Measurements from ENCODE around the gene MBD6. TPM values are rescaled to one million over a fixed set of nuclear protein-coding genes. Genes with fewer than 3 reads are reported as not detected.

Gene MBD6
- polyA plus RNA-seq, 1 donor (not counting 4 experiments of a cell fraction or from before 2014, with no cell fraction given) = 1.8 TPM

- dilution Hi-C loops (cut with MboI; ENCODE audit: extremely low pct_ligation_motif_present, low sequenced_read_pairs) = no loop called here
- Histone ChIP-seq H3K36me3 (ENCODE audit: control insufficient read depth in 2 of 2, extremely low read depth in 1 of 2, insufficient read depth in 2 of 2, low read length in 2 of 2) (peaks cover 6 to 8% of the 10 kb centered on the region in 2 experiments), H3K4me1 (ENCODE audit: control insufficient read depth, extremely low read depth, insufficient read depth, low read length) (peaks cover 20% of the 10 kb centered on the region), H3K79me2 (ENCODE audit: control insufficient read depth, insufficient read depth, low read length) (peaks cover 33% of the 10 kb centered on the region), H2AFZ (ENCODE audit: control insufficient read depth, low read length) (no peak overlapping the region), H4K20me1 (ENCODE audit: control insufficient read depth, extremely low read depth, insufficient read depth, low read length) (peaks cover 7% of the 10 kb centered on the region), H3K9me1 (ENCODE audit: control insufficient read depth, extremely low read depth, insufficient read depth, low read length) (peaks cover 3% of the 10 kb centered on the region), H3K4me3 (ENCODE audit: control insufficient read depth in 2 of 3, extremely low read depth in 1 of 3, insufficient read depth in 2 of 3, low read depth in 1 of 3, low read length in 3 of 3) (no peak overlapping the region), H3K27me3 (ENCODE audit: control insufficient read depth, extremely low read depth, insufficient read depth, low read length) (peaks cover 26% of the 10 kb centered on the region), H3K9ac (ENCODE audit: control insufficient read depth, extremely low read depth, insufficient read depth, low read length) (no peak overlapping the region), H3K9me3 (ENCODE audit: control insufficient read depth, low read depth, low read length) (no peaks in the 10 kb centered on the region), H3K4me2 (ENCODE audit: control insufficient read depth, extremely low read depth, insufficient read depth, low read depth, low read length) (no peak overlapping the region), H3K27ac (ENCODE audit: control insufficient read depth, insufficient read depth, low read length) (no peak overlapping the region)
- DNase-seq (ENCODE audit: low read depth, low spot score) = no peak
- TF ChIP-seq EZH2 (IDR thresholded peaks at IDR 0.05; ENCODE audit: low read length) (no peak), CTCF (optimal IDR thresholded peaks at IDR 0.05 in 1 of 3, IDR thresholded peaks at IDR 0.05 in 1 of 3, conservative IDR thresholded peaks at IDR 0.05 in 1 of 3; ENCODE audit: extremely low read depth in 1 of 3, insufficient read depth in 2 of 3, low read length in 3 of 3) (no peak)
- no peak for FAIRE-seq
Measured at GRCh38 chr12:57548013-57548315, 25.3 kb downstream of the MBD6 start.

- Histone ChIP-seq H3K9ac (ENCODE audit: control insufficient read depth, extremely low read depth, insufficient read depth, low read length) (no peak overlapping the region), H2AFZ (ENCODE audit: control insufficient read depth, low read length) (no peak overlapping the region), H3K9me1 (ENCODE audit: control insufficient read depth, extremely low read depth, insufficient read depth, low read length) (peaks cover 3% of the 10 kb centered on the region), H3K9me3 (ENCODE audit: control insufficient read depth, low read depth, low read length) (no peaks in the 10 kb centered on the region), H3K27ac (ENCODE audit: control insufficient read depth, insufficient read depth, low read length) (no peak overlapping the region), H3K79me2 (ENCODE audit: control insufficient read depth, insufficient read depth, low read length) (peaks cover 29% of the 10 kb centered on the region), H3K27me3 (ENCODE audit: control insufficient read depth, extremely low read depth, insufficient read depth, low read length) (peaks cover 26% of the 10 kb centered on the region), H3K4me3 (ENCODE audit: control insufficient read depth in 2 of 3, extremely low read depth in 1 of 3, insufficient read depth in 2 of 3, low read depth in 1 of 3, low read length in 3 of 3) (no peak overlapping the region), H3K4me2 (ENCODE audit: control insufficient read depth, extremely low read depth, insufficient read depth, low read depth, low read length) (no peak overlapping the region), H3K36me3 (ENCODE audit: control insufficient read depth in 2 of 2, extremely low read depth in 1 of 2, insufficient read depth in 2 of 2, low read length in 2 of 2) (peaks cover 5 to 8% of the 10 kb centered on the region in 2 experiments), H3K4me1 (ENCODE audit: control insufficient read depth, extremely low read depth, insufficient read depth, low read length) (peaks cover 20% of the 10 kb centered on the region), H4K20me1 (ENCODE audit: control insufficient read depth, extremely low read depth, insufficient read depth, low read length) (peaks cover 4% of the 10 kb centered on the region)
- dilution Hi-C loops (cut with MboI; ENCODE audit: extremely low pct_ligation_motif_present, low sequenced_read_pairs) = no loop called here
- TF ChIP-seq EZH2 (IDR thresholded peaks at IDR 0.05; ENCODE audit: low read length) (no peak), CTCF (optimal IDR thresholded peaks at IDR 0.05 in 1 of 3, IDR thresholded peaks at IDR 0.05 in 1 of 3, conservative IDR thresholded peaks at IDR 0.05 in 1 of 3; ENCODE audit: extremely low read depth in 1 of 3, insufficient read depth in 2 of 3, low read length in 3 of 3) (no peak)
- FAIRE-seq (no peak), DNase-seq (ENCODE audit: low read depth, low spot score) (no peak)
Measured at GRCh38 chr12:57548488-57548887, 25.9 kb downstream of the MBD6 start.

All from keratinocyte (primary cell).